Esophagus squamous epithelium (tissue), 4 donors: ENCODE data around the gene SLIT2.

Experiments used
- CTCF ChIP-seq, 6 experiments: fragments of 450-650 bp in 4 of 6; fragments of 200-600 bp in 2 of 6; sonication (generic) in 2 of 6; IDR thresholded peaks; one replicate each; pipeline ENCODE4 v1.5.1; 2016 to 2019; ENCODE audit warnings: antibody characterized with exemption in 6 of 6, mild to moderate bottlenecking in 4 of 6, moderate library complexity in 4 of 6
- POLR2A ChIP-seq, 4 donors: fragments of 450-650 bp; IDR thresholded peaks; one replicate each; pipeline ENCODE4 v1.6.1; 2017; ENCODE audit warnings: antibody characterized with exemption in 4 of 4, mild to moderate bottlenecking in 4 of 4, moderate library complexity in 3 of 4

- TF ChIP-seq CTCF (IDR thresholded peaks at IDR 0.05) (no peak), POLR2A (IDR thresholded peaks at IDR 0.05) (no peak)
These were observed 20.2 kb downstream of the SLIT2 start for GRCh38 chr4:20271950-20272349.
